ENCODE data around the gene PAM.
"Not testable (repeated sequence)": the region's sequence is repeated elsewhere in the genome, so short reads cannot be mapped to it uniquely, and the experiment has no call there.

PAM gene

DNA sequence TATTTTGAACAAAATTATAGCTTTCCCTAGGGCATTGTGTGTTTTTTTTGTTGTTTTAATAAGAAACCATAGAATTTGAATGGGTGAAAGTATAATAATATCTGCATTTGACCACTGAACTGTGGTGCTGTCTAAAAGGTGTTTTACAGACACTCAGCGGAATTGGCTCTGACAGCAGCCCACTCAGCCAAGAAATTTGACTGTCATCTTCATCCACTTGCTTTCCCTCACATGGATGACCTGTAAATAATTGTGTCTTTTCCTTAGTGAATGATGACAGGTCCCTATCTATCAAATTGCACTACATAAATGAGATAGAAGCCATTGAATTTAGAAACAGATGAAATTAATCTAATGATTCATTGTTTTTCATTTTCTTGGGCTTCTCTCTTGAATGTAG lies 150.0 kb downstream of the PAM start:
- no peak for DNase-seq

DNA sequence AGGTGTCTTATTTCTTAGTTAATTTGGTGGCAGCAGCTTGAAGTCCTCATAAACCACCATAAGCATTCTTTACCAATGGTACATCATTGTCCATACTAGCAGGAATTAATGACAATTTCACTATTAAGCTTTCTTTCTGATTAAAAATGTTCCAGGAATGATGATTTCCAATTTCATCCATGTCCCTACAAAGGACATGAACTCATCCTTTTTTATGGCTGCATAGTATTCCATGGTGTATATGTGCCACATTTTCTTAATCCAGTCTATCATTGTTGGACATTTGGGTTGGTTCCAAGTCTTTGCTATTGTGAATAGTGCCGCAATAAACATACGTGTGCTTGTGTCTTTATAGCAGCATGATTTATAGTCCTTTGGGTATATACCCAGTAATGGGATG lies 152.0 kb downstream of the PAM start:
- DNase-seq, result not testable (repeated sequence)

DNA sequence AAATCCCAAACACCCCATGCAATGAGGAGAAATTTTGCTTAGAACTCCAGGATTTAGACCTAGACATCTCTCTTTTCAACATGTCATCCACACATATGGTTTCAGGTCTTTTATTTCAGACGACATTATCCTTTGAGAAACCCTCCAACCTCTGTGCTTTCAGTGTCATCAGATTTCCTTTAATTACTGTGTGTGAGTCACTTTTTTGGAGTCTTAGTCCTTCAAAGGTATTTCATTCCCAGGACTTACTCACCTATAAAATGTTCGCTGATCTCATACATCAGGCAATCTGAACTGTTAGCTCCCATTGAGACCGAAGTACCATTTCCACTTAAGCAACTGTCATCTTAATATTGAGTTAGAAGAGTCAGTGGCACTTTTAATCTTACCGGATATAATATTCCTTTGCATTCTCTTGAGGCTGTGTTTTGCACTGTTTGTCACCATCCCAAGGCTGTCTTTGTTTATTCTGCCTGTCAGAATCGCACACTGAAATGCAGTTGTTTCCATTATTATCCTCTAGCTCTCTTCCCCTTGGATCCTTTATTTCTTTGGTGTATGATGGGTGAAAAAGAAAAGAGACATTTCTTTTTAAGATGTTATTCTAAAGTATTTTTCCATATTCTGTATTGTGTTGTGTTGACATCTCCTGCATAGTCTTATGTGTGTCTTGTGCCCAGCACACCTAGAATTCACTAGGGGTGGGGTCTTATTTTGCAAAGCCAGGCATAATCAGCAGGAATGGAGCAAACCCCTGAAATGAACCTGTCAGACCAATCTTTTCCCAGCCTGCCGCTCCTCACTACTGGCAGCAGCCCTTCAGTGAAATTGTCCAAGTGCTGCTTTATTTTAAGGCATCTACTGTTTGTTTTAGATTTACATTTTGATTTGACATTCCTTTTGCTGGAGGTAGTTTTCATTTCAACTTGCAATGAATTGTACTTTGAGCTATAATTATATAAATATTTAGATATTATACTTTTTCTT lies 155.4 kb downstream of the PAM start:
- DNase-seq, result no peak

DNA sequence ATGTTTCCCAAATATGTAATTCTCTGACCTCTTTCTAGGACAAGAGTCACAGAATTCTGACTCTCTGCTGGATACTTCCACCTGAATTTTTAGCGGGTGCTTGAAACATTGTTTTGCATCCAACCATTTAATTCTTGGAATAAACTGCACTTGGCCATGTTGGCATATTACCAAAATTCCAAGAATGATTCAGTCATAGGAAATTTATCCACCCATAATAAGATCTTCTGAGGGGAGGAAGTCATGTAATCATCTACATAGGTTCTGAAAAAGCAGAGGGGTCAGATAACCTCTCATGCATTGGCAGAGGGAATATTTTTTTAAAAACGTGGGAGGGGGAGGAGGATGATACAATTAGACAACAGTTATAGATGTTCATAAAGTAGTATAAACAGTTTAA lies 156.9 kb downstream of the PAM start:
- no peak for DNase-seq

DNA sequence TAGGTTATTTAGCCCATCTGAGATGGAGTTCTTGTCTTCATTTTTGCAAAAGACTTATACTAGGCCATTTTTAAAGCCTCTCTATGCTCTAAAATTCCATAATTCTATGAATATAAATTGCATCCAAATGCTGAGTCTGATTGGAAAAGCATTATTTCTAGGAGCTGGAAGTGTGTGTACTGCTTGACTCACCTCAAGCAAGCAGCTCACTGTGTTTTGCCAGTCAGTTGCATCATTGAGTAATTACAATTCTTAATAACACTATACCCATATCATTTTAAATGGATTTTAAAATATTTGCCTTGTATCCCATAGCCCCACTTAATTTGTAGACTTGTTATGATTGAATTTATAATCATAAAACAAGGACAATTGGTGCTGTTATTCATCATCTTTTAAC lies 161.0 kb downstream of the PAM start:
- DNase-seq, result no peak

DNA sequence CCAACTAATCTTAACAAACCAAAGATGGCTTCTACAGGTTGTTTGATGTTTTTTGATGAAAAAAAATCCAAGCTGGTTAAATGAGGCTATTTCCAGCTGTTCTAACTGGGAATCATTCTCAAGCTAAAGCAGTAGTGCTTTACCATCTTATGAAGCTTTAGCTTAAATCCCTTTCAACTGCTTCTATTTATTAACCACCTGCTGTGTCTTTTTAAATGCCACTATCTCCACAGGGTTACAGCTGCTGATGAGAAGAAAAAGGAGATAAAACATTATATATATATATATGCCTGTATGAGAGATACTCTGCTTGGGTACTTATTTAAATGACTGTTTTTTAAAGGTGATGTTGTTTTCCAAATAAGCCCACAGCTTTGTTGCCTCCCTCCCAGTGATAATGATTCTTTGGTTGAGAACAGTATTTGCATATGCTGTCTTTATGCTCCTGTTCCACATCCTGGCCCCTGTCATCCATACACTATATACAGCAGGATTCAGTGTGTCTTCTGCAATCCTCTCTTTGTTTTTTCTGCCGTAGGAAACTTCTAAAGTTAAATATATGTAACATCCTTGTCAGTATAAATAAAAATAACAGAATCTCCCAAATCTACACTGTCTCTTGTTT lies 164.0 kb downstream of the PAM start:
- no peak for DNase-seq

DNA sequence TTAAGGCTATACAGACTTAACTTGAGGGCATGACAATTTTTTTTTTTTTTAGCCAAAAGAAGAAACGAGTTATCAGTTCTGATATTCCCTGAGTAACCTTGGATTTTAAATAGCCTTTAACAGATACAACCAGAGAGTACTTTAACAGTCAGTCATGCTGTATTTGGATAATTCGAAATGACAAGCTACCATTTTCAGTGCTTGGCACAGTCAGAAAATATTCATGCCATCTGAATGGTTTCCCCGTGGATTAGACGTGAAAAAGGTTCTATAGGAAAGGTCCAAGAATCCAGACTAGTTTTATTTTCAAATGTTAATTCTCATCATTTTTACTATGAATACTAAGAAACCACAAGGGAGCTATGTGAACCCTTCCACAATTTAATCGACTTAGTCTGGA lies 165.7 kb downstream of the PAM start:
- DNase-seq, result no peak

DNA sequence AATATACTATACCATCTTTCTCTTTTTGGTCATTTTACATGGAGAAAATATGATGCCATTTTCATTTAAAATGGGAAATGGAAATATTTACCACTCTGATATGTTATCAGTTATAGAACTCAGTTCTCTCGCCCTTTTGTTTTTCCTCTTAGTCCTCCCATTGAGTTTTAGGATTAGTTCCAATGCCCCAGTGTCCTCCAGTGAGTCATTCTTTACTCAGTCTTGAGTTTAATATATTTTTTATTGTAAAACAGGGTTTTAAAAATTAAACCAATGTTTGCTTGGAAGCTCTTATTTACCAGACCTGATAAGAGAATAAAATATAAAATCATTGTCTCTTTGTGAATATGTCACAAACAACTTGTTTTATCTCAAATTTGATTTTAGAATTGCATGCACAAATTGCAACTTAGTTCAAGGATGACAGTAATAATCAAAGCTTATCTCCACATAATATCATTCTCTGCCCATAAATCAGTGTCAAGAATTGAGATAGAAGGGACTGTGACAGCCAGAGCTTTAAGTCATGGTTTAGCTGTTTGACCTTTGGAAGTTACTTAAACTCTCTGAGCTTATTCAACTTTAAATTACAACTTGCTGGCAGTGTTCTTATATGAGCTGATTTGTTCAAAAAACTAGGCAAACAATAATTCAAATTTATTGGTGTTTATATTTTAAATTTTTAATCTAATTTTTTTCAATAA lies 166.4 kb downstream of the PAM start:
- DNase-seq, result no peak

DNA sequence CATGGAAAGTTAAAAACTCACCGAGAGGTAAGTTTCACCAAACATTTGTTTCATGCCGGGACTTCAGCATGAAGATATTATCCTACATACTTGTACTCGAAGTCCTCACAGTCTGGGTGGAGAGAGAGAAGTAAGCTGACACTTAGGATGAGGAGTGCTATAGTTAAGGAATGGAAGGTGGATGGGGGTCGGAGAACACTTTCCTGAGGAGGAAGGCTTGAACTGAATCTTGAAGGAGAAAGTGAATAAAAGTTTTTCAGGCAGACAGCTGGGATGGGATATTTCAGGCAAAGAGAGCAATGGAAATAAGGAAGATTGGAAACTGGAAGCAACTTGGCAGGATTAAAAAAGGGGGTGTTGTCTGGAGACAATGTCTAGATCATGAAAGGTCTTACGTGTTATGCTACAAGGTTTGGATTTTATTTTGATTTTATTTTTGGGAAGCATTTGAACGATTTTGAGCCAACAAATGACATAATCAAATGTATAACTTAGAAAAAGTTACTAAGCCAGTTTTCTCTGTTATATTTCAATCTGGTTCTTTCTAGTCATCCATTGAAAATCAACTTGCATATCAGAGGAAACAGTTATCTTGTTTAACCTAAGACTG lies 167.1 kb downstream of the PAM start:
- no peak for DNase-seq

DNA sequence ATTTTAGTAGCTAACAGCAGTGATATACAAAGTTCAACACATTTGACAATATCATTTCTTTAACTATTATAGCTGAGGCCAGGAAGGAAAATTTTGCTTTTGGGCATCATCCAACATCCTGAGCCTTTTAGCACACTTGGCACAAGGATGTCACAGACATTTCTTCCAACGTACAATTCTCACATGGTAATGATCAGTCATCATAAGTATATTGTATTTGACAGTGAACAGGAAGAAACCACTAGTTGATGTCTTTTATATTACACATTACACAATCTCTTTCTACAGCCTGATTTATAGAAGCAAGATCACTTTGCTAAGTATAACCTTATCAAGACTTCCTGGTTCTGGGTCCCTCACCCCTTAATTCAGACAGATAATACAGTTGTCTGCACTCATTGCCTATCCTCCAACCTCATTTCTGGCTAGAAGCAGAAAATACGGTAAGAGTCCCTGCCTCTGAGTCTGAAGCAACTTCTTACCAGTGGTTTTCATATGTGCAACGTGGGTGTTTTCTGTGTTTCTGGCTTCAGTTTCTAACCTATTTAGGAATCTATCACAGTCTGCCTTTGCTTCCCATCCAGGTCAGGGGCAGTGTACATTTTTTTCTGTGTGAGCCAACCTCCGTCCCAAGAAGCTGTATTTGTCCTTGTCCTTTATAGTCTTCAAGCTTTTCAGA lies 167.8 kb downstream of the PAM start:
- DNase-seq, result no peak

DNA sequence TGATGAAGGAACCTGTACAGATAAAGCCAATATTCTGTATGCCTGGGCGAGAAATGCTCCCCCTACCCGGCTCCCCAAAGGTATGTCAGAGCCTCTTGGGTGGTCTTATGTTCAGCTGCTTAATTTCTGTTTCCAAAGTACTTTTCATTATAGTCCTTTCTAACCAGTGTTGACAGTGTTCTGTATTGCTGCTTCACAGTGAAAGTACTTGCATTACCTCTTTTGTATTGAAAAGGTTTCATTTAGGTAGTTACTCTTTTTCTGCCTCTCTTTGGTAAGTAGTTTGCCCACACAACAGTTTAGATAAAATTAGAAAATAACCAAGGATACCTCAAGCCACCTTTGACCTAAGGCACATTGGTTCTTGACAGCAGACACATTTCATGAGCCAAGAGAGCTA lies 169.9 kb downstream of the PAM start:
- no peak for DNase-seq

DNA sequence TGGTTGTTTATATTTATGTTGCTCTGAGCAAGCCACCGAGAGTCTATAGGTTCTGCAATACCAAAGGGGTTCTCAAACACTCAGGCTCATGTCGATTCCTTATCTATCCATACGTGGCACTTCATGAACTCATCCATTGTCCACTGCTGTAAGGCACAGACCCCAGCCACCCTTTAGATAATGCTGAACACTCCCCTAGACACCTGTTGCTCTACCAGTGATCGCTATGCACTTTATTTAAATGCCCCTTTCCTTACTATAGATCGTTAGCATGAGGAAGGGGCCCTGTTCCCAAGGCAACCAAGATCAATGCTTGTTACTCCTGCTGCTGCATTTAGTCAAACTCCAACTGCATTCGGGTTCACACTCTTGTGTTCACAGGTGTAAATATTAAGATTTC lies 171.9 kb downstream of the PAM start:
- DNase-seq, result no peak

DNA sequence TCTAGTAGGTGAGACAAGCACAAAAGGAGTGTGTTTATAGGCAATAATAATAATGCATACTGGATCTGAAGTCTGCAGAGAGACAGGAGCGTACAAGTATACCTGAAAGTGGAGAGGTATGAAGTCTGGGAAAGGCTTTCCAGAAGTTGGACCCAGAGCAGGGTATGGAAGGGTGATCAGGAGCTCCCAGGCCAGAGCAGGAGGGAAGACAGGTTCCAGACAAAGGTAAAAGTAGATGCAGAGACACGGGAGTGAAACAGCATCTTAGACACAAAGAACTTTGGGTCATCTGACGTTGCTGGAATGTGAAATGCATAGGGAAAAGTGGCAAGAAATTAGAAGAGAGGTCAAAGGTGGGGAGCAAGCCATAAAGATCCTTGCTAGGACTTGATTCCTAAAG lies 175.1 kb downstream of the PAM start:
- DNase-seq, result no peak

DNA sequence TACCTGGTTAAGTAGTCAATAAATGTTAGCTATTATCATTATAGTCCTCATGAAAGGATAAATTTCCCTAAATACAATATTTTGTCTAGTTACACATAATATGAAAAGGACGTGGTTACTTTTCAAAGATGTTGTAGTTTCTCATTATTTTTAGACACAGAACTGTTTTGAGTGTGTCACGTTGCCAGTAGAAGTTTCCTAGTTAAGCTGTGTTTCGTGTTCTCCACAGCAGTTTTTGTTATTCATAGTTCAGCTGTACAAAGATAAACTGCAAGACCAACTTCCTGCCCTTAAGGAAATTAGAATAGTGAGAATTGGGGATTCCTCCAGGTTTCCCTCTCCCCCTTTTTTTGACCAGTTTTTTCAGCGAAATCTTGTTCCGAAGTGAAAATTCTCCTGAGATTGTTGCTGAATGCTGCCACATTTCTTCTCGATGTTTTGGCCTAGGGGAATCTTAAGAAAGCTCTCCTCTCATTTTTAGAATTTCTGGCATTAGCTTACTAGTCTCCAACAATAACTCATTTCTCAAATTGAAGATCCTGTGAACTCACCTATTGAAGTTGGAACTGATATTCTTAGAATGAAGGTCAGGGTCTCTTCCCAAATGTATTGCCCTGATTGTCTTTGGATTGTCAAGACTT lies 176.1 kb downstream of the PAM start:
- no peak for DNase-seq

DNA sequence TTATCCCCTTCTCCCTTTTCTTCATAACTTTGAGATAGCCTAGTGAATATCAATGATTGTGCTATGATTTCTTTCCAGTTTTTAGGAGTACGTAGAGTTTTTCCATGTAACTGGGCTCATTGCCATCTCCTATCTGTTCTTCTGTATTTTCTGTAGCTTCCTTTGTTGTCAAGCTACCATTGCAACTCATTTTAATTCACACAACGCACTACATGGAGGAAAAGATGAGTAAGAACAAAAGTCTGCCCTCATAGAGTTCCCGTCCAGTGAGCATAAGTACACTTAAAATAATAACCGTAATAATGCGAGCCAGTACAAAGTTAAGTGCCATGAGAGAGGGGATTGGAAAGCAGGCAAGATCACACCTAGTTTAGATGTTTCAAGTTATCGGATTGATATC lies 177.7 kb downstream of the PAM start:
- no peak for DNase-seq

DNA sequence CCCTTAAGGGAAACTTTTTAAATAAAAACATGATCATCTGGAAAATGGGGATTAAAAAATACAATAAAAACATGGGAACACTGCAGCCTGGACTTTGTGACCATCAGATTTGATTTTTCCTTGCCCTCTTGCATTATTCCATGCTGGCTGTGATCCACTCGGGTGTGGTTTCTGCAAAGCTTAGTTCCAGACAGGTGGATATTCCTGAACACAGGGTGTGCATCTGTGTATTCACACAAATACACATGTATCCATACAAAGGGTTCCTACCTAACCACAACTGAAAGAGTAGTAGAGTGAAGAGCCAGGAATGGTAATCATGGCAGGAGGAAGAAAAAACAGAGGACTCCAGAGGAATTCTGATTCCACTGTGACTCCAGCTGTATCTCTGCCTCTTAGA lies 178.2 kb downstream of the PAM start:
- no peak for DNase-seq

DNA sequence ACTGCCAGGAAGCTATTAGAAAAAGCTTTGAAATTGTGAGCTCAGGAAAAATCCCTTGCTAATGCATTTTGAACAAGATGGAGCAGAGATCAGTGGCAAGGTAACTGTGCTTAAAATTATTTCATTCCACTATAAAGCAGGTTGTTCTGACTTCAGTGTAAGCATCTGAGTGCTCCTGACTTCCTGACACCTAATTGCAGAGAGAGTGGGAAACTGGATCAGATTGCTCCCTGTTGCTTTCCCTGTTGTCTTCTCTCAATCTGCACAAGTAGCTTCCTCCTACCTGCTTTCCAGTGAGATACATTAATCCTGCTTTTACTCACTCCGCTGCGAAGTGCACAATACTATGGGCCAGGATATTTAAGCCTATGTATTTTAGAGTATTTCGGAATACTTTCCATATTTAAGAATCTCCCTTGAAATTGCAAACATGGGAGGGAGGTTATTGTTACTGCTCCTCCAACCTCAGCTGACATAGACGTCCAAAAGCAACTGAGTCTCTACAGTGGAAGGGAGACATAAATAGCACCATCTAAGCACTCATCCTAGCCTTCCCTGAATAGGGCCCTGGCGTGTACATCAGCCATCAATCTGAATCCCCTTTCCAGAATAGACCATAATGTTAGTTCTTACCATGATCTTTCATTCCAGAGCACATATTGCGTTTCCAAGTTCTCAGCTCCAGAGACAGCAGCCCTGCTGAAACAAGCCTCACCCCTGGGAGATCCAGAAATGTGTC lies 178.8 kb downstream of the PAM start:
- DNase-seq, result no peak

DNA sequence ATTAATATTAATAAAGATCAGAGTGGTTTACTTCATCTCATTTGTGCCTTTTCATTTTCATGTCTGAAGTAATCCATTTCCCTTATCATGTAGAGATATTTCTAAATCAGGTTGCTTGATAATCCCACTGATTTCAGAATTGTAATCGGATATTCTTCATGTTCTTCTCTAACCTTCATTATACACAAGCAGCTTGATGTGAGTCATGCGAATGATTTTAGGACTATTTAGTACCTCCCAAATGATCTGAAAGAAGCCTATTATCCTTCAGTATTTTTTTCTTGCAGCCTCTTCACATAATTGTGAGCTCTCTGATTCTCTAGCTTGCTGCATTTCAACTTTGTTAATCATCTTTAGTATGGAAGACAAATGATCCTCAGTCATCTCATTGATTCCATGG lies 182.8 kb downstream of the PAM start:
- DNase-seq, result no peak

DNA sequence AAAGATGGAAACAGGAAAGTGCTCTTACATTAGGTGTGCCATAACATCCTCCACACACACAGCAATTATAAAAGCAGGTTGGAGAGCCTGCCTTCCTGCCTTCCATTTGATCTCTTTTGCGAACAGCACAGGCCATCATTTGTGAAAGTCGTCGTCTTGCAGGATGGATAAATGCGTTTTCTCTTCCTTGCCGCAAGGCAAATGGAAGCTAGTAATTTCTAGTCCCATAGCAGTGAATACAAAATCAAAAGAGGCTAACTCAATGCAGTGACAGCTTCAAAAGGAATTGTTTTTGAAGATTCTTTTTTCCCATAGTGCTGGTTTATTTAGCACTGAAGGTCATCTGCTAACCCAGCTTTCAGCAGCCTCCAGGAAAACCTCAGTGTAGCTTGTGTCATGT lies 186.0 kb downstream of the PAM start:
- DNase-seq, result no peak

DNA sequence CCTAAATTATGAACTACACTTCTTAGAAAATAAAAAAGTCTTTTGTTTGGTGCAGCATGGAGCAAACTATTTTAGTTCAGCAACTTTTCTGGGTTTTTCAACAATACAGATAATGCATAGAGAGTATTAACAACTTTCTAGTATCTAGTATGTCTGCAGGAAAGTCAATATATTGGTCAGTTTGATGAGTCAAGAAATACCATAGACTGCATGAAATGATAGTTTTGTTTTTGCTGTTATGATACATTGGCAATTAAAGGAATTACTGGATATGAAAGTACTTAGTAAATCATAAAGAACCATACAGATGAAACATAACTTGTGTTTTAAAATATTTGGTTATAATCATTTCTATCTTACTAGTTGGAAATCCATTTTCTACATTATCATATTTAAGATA lies 191.3 kb downstream of the PAM start:
- DNase-seq, result no peak

DNA sequence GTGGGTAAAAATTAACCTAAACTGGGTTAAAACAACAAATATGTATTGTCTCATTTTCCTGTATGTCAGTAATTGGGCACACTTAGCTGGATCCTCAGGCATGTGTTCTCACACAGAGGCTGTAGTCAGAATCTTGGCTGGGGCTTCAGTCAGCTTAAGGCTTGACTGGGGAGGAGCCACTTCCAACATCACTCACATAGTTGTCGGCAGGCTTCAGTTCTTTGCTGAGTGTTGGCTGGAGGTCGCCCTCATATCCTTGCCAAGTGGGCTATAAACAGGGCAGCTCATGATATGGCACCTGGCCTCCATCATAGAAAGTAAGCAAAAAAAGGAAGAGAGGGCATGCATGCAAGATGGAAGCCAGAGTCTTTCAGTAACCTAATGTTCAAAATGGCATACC lies 191.9 kb downstream of the PAM start:
- no peak for DNase-seq

DNA sequence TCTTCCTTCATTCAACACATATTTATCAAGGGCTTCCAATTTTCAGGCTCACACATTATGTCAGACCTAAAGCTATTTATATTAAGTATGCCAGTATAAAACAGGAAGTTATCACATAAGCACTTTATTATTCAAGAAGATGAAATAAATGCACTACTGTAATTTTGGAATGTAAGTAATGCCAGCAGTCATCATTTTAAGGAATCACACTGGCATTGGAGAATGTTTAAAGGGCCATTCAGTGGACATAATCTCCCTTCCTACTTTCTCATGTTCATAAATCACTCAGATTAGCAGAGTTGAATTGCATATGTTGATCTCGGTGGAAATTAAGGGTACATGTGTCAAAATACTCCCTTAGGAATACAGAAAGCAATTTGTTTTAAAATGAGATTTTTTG lies 200.4 kb downstream of the PAM start:
- no peak for DNase-seq
